Suprapubic skin (tissue), 3 donors: ENCODE results near the gene FAM107A.

Source experiments
- CTCF ChIP-seq, 2 donors: fragments of 200-600 bp in 1 of 2; fragments of 450-650 bp in 1 of 2; sonication (generic) in 1 of 2; IDR thresholded peaks; one replicate each; pipeline ENCODE4 v1.5.1; 2016 to 2019; ENCODE audit warnings: antibody characterized with exemption in 2 of 2, mild to moderate bottlenecking in 1 of 2, moderate library complexity in 1 of 2
- POLR2AphosphoS5 ChIP-seq, 3 donors: sonication (generic); formaldehyde crosslinking; IDR thresholded peaks; one replicate each; pipeline ENCODE4 v1.6.1; 2017; ENCODE audit warnings: antibody characterized with exemption in 3 of 3

GRCh38 chr3:58585994-58586393 lies 8.8 kb upstream of the FAM107A start:
- TF ChIP-seq CTCF (IDR thresholded peaks at IDR 0.05): no peak
- no peak for TF ChIP-seq POLR2AphosphoS5 (IDR thresholded peaks at IDR 0.05)
